ENCODE results near the gene PPP1R15A.

PPP1R15A gene

DNA sequence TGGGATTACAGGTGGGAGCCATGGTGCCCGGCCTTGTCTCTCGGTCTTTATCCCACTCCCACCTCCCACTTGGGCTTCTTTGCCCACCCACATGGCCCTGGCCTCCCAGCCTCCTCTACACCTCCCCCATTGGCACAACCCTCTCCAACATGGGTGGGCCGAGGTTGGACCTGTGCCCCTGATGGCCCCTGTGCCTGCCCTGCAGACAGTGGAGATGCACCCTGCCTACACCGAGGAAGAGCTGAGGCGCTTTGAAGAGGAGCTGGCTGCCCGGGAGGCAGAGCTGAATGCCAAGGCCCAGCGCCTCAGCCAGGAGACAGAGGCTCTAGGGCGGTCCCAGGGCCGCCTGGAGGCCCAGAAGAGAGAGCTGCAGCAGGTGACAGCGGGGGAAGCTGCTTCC lies 48.7 kb downstream of the PPP1R15A start:
- TF ChIP-seq, protein P1, sequence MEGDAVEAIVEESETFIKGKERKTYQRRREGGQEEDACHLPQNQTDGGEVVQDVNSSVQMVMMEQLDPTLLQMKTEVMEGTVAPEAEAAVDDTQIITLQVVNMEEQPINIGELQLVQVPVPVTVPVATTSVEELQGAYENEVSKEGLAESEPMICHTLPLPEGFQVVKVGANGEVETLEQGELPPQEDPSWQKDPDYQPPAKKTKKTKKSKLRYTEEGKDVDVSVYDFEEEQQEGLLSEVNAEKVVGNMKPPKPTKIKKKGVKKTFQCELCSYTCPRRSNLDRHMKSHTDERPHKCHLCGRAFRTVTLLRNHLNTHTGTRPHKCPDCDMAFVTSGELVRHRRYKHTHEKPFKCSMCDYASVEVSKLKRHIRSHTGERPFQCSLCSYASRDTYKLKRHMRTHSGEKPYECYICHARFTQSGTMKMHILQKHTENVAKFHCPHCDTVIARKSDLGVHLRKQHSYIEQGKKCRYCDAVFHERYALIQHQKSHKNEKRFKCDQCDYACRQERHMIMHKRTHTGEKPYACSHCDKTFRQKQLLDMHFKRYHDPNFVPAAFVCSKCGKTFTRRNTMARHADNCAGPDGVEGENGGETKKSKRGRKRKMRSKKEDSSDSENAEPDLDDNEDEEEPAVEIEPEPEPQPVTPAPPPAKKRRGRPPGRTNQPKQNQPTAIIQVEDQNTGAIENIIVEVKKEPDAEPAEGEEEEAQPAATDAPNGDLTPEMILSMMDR (IDR thresholded peaks at IDR 0.05; ENCODE audit: control insufficient read depth, extremely low read depth, insufficient read depth), result no peak
- no peak for DNase-seq (ENCODE audit: low read depth)
- no peak overlapping the region for H3K4me3 ChIP-seq (ENCODE audit: low read depth, low read length)

DNA sequence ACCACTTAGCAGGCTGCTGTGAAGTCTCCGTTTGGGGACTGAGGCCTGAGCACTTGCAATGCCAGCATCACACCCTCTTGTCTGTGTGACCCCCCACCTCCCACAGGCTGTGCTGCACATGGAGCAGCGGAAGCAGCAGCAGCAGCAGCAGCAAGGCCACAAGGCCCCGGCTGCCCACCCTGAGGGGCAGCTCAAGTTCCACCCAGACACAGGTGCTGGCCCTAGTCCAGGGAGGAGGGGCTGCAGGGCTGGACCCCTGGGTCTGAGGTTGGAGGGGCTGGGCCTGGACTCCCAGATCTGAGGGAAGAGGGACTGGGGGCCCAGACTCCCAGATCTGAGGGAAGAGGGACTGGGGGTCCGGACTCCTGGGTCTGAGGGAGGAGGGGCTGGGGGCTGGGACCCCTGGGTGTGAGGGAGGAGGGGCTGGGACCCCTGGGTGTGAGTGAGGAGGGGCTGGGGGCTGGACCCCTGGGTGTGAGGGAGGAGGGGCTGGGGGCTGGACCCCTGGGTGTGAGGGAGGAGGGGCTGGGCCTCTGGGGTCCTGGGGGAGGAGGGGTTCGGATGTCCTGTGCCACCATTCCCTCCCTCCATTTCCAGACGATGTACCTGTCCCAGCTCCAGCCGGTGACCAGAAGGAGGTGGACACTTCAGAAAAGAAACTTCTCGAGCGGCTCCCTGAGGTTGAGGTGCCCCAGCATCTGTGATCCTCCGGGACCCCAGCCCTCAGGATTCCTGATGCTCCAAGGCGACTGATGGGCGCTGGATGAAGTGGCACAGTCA lies 49.7 kb downstream of the PPP1R15A start:
- DNase-seq (ENCODE audit: low read depth), result no peak
- TF ChIP-seq, protein P1 (IDR thresholded peaks at IDR 0.05; ENCODE audit: control insufficient read depth, extremely low read depth, insufficient read depth), result no peak
- no peak overlapping the region for H3K4me3 ChIP-seq (ENCODE audit: low read depth, low read length)

DNA sequence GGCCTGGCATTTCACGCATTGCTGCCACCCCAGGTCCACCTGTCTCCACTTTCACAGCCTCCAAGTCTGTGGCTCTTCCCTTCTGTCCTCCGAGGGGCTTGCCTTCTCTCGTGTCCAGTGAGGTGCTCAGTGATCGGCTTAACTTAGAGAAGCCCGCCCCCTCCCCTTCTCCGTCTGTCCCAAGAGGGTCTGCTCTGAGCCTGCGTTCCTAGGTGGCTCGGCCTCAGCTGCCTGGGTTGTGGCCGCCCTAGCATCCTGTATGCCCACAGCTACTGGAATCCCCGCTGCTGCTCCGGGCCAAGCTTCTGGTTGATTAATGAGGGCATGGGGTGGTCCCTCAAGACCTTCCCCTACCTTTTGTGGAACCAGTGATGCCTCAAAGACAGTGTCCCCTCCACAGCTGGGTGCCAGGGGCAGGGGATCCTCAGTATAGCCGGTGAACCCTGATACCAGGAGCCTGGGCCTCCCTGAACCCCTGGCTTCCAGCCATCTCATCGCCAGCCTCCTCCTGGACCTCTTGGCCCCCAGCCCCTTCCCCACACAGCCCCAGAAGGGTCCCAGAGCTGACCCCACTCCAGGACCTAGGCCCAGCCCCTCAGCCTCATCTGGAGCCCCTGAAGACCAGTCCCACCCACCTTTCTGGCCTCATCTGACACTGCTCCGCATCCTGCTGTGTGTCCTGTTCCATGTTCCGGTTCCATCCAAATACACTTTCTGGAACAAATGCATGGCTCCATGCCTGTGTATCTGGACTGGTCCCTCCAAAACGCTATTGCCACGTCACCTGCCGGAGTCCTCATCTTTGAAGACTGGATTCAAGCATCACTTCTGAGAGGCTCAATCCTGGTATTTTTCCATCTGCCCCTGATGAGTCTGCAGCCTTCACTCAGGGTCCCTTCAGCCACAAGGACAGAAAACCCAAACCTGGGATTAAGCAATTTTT lies 50.6 kb downstream of the PPP1R15A start:
- TF ChIP-seq, protein P1 (IDR thresholded peaks at IDR 0.05; ENCODE audit: control insufficient read depth, extremely low read depth, insufficient read depth), result no peak
- no peak overlapping the region for H3K4me3 ChIP-seq (ENCODE audit: low read depth, low read length)
- no peak for DNase-seq (ENCODE audit: low read depth)

DNA sequence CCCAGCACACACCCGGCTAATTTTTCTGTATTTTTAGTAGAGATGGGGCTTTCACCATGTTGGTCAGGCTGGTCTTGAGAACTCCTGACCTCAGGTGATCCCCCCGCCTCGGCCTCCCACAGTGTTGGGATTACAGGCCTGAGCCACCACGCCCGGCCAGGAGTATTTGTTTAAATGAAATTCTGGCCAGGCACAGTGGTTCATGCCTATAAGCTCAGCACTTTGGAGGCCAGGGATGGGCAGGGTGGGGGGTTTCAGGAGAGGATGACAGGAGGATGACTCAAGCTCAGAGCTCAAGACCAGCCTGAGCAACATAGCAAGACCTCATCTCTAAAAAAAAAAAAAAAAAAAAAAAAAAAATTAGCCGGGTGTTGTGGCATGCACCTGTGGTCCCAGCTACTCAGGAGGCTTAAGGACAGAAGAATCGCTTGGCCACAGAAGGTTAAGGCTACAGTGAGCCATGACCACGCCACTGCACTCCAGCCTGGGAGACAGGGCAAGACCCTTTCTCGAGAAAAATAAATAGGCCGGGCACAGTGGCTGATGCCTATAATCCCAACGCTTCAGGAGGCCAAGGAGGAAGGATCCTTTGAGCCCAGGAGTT lies 53.1 kb downstream of the PPP1R15A start:
- H3K4me3 ChIP-seq (ENCODE audit: low read depth, low read length), result no peak overlapping the region
- TF ChIP-seq, protein P1 (IDR thresholded peaks at IDR 0.05; ENCODE audit: control insufficient read depth, extremely low read depth, insufficient read depth), result no peak
- DNase-seq (ENCODE audit: low read depth), result no peak
